DLD1 (cell line): ENCODE results near the gene OAF.

Source experiments
- in situ Hi-C: cut with HindIII; loops from 2 replicates; pipeline ENCODE4 v1.10.0; 2017; ENCODE audit warnings: low sequenced_read_pairs

OAF gene

GRCh38 chr11:120182790-120183491 is 27.9 kb upstream of the OAF start:
- in situ Hi-C loops, result no loop called here

- in situ Hi-C loops, result no loop called here
Measured at GRCh38 chr11:120183701-120184141, 27.1 kb upstream of the OAF start.

GRCh38 chr11:120184371-120184945 is 26.4 kb upstream of the OAF start:
- in situ Hi-C loops, result no loop called here

GRCh38 chr11:120184946-120185705 is 25.7 kb upstream of the OAF start:
- in situ Hi-C loops, result no loop called here

- in situ Hi-C loops, result no loop called here
Measured at GRCh38 chr11:120185706-120186455, 25.0 kb upstream of the OAF start.

GRCh38 chr11:120186456-120186773 is 24.4 kb upstream of the OAF start:
- in situ Hi-C loops, result no loop called here

- in situ Hi-C loops, result no loop called here
Measured at GRCh38 chr11:120186774-120187591, 23.8 kb upstream of the OAF start.

GRCh38 chr11:120188371-120188770 is 22.5 kb upstream of the OAF start:
- in situ Hi-C loops, result no loop called here

- in situ Hi-C loops, result no loop called here
Measured at GRCh38 chr11:120188811-120189455, 21.9 kb upstream of the OAF start.

GRCh38 chr11:120191058-120191457 is 19.8 kb upstream of the OAF start:
- in situ Hi-C loops, result no loop called here

- in situ Hi-C loops, result no loop called here
Measured at GRCh38 chr11:120192831-120193625, 17.8 kb upstream of the OAF start.

- in situ Hi-C loops, result no loop called here
Measured at GRCh38 chr11:120194166-120194565, 16.7 kb upstream of the OAF start.

GRCh38 chr11:120195601-120196320 is 15.1 kb upstream of the OAF start:
- in situ Hi-C loops, result no loop called here

- in situ Hi-C loops, result no loop called here
Measured at GRCh38 chr11:120196826-120197225, 14.0 kb upstream of the OAF start.

GRCh38 chr11:120197251-120197891 is 13.5 kb upstream of the OAF start:
- in situ Hi-C loops, result no loop called here

GRCh38 chr11:120197977-120198376 is 12.9 kb upstream of the OAF start:
- in situ Hi-C loops, result no loop called here

GRCh38 chr11:120198403-120198786 is 12.4 kb upstream of the OAF start:
- in situ Hi-C loops, result no loop called here

GRCh38 chr11:120198787-120199469 is 11.9 kb upstream of the OAF start:
- in situ Hi-C loops, result no loop called here
